GM21529 (cell line): ENCODE measurements around the gene RTL10.

Experiments used
- ATAC-seq: cut with Tn5 transposase; IDR thresholded peaks from one replicate; pipeline ENCODE4 v1.9.1; 2021; ENCODE audit not compliant: unreplicated experiment

The RTL10 gene, protein sequence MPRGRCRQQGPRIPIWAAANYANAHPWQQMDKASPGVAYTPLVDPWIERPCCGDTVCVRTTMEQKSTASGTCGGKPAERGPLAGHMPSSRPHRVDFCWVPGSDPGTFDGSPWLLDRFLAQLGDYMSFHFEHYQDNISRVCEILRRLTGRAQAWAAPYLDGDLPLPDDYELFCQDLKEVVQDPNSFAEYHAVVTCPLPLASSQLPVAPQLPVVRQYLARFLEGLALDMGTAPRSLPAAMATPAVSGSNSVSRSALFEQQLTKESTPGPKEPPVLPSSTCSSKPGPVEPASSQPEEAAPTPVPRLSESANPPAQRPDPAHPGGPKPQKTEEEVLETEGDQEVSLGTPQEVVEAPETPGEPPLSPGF

GRCh38 chr22:19854778-19855503, at the start of gene RTL10, which contains the start of gene GNB1L:
Gene RTL10 (minus strand): TSS chr22:19854874. CDS start chr22:19852261, 2,613 bp downstream.
Gene GNB1L (minus strand): TSS chr22:19854874. CDS start chr22:19821355, 33,519 bp downstream.
- peak; percentile 78 for ATAC-seq

GRCh38 chr22:19904174-19904856, 49.6 kb upstream of the RTL10 start:
- no peak for ATAC-seq

- no peak for ATAC-seq
These were observed 48.8 kb upstream of the RTL10 start for GRCh38 chr22:19903513-19903912.

DNA sequence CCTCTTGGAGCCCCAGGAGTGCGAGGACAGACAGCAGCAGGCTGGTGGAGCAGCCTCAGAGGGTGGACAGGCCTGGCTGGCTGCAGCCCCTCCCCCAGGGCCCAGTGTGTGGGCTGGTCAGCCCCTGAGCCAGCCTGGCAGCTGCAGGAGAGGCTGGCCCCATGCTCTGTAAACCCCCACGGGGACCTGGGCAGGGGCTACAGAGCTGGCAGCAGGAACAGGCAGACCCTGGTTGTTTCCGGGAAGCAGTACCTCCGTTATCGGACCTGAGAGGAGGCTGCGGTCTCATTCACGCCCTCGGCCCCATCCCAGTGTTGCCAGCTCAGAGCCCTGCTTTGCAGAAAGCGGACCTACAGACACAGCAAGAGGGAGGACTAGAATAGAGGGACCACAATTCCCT, 48.4 kb upstream of the RTL10 start:
- ATAC-seq = no peak

- ATAC-seq = no peak
These were observed 47.6 kb upstream of the RTL10 start for GRCh38 chr22:19902245-19902715.

- ATAC-seq = no peak
These were observed 47.0 kb upstream of the RTL10 start for GRCh38 chr22:19901577-19902244.

DNA sequence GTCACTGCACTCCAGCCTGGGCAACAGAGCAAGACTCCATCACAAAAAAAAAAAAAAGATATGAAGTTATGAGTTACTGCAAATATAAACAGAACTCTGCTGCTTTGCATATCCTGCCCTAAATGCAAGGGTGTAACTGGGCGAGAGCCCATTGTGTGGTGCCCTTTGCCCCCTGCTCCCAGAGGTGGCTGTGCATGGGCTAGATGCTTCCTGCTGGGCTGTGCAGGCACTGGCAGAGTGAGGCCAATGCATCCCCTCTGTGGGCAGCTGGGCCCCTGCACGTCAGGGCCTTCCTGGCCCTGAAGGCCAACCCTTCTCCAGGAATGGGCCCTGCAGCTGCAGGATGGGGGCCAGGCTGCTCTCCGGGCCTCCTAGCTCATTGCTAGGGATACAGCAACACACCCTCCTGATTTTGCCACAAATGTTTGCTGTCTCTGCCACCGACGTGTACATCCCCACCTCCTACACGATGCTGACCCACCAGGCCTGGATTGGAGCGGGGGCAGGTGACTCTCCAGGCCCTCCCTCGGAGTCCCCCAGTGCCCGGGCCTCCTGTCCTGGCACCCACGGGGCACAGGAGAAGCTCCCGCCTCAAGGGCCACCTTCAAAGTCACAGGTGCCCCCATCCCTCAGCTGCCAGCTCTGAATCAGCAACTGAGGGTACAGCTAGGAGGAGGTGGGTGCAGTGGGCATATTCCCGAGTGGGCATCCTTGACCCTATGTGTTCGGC, 46.2 kb upstream of the RTL10 start:
- ATAC-seq = no peak

DNA sequence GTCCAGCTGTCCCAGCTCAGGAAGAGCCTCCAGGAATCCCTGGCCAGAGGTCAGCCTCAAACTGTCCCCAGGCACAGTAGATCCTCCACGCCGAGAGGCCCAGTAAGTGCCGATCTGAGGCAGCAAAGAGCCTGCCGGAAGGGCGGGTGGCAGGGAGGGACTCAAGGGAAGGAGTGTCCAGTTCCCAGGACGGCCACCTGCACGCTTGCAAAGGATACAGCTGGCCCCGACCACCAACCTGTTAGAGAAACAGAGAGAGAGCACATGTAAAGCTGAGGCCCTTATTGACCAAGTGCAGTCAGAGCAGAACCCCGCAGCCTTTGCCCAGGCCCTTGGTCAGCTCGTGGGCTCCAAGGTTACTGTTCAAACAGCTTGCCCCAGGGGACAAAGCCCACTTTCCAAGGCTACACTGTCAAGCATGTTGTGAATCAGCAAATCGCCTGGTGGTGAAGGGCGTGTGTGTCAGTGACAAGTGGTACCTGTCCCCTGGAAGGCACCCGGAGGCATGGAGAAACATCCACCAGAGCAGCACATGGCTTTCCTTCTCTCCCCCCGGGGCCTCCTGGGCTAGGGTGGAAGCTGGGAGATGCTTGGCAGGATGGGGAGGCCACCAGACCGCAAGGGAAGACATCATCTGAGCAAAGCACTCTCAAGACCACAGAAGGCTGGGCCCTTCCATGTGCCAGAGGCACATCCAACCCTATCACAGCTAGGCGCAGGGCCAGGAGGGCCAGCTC, 44.3 kb upstream of the RTL10 start:
- ATAC-seq = no peak

DNA sequence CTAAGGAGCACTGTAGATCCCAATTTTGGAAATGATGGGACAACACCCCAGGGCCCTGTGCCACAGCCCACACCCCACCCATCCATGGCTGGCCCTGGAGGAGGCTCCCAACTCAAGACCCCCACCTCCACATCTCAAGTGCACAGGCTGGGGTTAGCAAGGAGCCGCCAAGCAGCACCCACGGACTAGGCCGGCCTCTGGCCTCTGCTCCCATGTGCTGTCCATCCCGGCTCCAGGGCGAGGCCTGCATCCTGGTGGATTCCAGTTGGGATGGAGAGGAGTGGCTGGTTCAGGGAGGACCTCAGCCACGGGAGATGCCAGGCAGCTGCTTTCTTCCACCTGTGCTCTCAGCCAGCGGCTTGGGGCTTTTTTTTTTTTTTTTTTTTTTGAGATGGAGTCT, 43.5 kb upstream of the RTL10 start:
- no peak for ATAC-seq

DNA sequence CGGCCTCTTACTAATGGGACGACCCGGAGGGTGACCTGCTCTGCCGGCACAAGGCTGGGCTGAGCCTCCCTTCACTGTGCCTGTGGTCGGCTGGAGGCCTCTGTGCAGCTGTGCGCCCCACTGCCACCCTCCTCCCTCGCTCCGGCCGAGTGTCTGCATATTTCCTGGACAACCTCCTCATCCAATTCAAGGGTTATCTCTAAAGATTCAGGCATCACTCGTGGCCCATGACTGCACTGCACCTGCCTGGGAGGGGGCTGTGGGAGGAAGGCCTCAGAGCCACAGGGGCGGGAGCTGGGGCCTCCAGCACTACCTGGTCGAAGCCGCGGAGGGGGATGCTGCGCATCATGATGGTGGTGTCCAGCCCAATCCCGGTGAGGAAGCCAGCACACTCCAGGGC, 43.1 kb upstream of the RTL10 start:
- no peak for ATAC-seq

GRCh38 chr22:19896665-19897355, 42.1 kb upstream of the RTL10 start:
- no peak for ATAC-seq

- no peak for ATAC-seq
These were observed 40.6 kb upstream of the RTL10 start for GRCh38 chr22:19895160-19895849.

GRCh38 chr22:19893363-19893762, 38.7 kb upstream of the RTL10 start:
- no peak for ATAC-seq

GRCh38 chr22:19892925-19893324, 38.3 kb upstream of the RTL10 start:
- ATAC-seq = no peak

DNA sequence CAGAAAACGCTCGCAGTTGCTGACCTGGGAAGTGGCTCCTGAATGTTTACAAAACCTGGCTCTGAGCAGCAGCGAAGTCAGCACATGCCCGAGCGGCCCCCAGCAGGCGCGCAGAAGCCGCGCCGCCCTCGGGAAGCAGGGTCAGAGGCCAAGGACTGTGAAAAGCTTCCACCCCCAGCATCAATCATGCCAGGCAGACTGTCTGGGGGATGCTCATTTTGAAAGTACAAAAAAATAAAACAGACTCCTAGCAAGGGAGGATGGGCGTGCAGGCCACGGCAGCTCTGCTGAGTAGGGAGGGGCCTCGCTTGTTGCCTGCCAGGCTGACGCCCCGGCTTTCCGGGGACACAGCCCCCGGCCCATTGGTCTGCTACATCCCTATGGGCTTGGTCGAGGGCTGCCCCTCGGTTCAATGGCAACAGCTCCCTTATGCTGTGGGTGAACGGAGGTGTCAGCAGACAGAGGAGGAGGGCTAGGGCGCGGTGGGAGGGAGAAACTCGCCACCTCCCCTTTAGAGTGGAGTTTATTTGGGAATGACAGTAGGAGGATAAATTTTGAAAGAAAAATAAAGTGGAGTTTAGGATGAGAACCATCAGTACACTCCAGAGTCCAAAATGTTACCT, 37.7 kb upstream of the RTL10 start:
- ATAC-seq = no peak

- peak; percentile 70 for ATAC-seq
These were observed 36.9 kb upstream of the RTL10 start for GRCh38 chr22:19891317-19892256.
